Stimulated activated CD4-positive, alpha-beta T cell treated with anti-CD3 and anti-CD28 coated beads, Interleukin-1b, Interleukin-23, amount 100 ng/mL, for 24 hours (primary cell): ENCODE results near the gene TBCCD1.
"Not testable (repeated sequence)": the region's sequence is repeated elsewhere in the genome, so short reads cannot be mapped to it uniquely, and the experiment has no call there.

Experiments used
- DNase-seq, 4 experiments: peaks; one replicate each; pipeline ENCODE4 v3.0.0-alpha.2; 2020; ENCODE audit warnings: low read depth in 4 of 4, low spot score in 1 of 4

The TBCCD1 gene

DNA sequence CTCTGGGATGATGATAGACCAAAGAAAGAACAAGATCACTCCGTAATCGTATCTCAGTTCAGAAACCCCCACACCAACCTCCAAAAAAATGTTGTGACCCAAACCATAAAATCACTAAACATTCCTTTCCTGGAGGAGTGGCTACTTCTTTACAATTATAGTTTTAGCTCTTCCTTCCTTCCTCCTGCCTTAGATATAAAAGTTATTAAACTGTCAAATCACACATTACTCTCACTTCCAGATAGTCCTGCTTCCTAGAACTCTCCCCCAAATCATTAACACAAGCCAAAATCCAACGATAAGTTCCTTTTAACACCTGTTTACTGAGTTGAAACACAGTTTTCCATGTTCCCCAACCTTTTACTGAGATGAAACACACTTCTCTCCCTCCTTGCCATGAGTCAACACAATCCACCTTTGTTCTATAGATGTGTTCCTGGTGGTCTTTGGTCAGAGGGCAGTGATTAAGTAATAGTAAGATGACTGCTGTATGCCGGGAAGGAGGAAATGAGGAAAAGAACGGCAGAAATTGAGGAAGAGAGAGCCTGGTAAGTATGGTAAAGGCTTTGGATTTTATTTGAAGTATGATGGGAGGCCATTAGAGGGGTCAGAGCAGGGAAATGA lies 14.6 kb downstream of the TBCCD1 start:
- no peak for DNase-seq

DNA sequence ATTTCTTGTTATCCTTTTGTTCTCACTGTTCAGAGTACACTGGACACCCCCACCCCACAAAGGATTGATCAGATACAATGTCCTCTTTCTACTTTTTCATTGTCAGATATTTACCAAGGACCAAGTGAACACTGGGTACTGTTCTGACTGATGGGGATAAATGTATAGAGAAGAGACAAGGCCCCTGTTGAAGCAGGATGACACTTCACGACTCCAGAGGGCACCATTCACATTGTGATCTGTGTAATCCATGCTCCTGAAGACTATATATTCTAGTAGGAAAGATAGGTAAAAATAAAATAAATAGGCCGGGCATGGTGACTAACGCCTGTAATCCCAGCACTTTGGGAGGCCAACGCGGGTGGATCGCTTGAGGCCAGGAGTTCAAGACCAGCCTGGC lies 15.8 kb downstream of the TBCCD1 start:
- no peak for DNase-seq

DNA sequence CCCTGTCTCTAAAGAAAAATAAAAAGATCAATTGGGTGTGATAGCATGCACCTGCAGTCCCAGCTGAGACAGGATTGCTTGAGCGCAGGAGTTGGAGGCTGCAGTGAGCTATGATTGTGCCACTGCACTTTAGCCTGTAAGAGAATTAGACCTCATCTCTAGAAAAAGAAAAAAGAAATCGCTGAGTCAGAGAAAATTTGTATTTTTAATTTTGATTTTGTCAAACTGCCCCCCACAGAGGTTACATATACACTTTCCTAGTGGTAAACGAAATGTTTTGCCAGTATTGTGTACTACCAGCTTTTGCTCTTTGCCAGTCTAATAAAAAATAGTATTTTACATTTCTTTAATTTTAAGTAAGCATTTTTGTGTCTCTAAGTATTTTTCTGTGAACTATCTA lies 17.6 kb downstream of the TBCCD1 start:
- DNase-seq, result no peak

DNA sequence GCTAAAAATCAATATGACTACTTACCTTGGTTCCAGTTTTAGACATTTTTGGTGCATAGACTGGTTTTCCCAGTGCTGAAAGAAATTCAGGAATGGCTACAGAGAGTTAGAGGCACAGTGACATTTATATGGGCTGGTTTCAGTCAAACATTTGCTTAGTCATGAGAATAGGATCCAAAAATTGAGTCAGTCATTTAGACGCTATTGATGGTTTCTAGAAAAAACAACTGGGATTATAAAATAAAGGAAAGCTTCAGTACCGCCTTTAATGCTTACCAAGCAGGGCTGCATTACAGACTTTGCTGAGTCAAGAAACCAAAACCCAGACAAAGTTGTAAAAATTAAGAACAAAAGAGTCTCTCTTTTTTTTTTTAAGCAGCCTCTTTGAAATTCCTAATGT lies 22.9 kb downstream of the TBCCD1 start, which contains the start of gene CRYGS:
Gene CRYGS, minus strand, starts transcription at position 100 of the 400 bp plus-strand sequence. Its CDS starts 54 bp downstream, at position 46.
- DNase-seq, result no peak

DNA sequence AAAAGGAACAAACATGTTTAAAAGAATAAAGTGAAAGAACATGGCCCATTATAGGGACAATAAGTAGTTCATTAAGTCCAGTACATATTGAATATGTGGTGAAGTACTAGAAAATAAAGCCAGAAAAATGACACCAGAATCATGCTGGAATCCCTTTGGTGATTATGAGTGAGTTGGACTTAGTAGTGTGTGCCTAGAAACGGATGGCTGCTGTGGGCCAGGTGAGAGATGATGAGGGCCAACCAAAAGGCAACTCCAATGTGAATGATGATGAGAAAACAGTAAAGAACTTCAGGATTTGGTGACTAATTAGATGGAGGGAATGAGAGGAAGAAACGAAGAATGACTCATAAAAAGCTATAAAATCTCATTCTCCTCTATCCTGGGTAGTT lies 26.3 kb downstream of the TBCCD1 start:
- no peak for DNase-seq

DNA sequence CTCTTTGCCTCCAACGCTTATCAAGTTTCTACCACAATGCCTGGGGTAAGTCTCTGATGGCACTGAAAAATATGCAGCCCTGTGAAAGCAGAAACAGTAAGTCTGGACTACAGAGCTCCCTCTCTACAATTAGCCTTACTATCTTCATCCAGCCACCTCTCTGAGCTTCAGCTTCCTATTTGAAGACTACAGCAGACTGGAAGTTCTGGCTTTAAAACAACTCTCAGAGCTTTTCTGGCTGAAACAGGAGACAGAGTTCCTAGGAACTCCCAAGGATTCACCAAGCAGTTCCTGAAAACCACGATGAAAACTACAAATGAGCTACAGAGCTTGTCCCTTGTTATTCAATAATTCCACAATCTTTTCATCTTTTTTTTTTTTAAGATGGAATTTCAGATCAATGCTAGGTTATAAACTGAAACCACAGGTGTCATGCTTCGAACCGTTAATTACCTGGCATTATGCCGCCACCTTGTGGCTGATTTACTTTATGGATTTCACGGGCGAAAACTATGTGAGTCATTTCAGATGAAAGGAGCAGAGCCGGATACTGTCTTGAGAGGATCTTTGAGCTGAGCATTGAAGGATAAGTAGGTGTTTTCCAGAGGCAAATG lies 26.8 kb downstream of the TBCCD1 start:
- DNase-seq, result peak; percentile 62 to 74 (median 68)

DNA sequence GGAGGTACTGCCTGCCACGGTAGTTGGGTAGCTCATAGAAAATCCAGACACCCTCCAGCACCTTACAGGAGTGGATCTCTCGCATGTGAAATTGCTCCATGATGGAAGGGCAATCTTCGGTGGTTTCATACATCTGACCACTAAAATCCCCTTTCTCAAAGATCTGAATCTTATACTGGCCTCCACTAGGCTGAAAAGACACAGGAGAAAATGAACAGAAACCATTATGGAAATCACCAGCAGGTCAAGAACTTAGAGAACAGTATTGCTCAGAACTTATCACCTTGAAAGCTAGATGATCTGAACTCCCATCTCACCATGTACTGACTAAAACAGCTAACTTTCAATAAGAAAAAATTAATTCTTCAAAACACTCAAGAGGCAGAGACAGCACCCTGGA lies 28.4 kb downstream of the TBCCD1 start:
- no peak for DNase-seq

DNA sequence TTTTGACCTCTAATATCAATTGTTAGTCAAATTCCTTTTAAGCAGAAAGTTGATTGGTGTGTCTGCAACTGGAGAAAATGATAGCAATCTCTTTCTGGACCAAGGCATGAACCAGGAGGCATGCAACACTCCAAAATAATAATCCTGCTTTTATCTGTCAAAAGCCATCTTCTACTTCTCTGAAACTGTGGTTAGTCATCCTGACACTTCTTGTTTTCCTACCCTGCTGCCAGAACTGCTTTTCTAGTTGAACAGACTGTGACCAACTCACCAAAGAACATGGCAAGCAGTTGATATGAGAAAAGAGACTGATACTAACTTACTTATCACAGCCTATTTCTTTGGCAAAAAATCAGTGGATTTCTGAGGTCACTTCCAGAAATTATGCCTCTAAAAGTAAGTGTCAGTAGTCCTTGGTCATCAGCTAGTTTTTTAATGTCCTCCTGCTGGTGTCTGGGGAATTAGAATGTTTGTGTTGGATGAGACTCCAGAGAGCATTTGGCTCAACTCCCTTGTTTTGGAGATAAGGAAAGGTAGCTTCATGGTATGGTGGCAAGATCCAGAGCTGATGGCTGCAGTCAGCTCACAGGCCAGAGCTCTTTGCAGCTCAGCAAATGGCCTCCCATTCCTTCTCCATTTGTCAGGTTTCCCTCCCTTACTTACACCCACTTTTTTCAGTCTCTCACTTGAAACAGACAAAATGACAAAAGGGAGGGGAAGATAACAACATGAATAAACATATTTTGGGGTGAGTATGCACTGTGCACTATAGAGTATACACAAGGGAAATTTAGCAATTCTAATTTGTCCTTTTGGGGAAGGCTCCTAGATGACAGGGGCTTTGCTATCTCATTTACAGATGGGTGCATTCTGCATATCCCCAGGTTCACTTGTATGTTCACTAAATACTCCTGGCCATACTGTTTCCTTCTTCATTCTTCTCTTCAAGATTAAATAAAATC lies 30.0 kb downstream of the TBCCD1 start:
- DNase-seq, result no peak

DNA sequence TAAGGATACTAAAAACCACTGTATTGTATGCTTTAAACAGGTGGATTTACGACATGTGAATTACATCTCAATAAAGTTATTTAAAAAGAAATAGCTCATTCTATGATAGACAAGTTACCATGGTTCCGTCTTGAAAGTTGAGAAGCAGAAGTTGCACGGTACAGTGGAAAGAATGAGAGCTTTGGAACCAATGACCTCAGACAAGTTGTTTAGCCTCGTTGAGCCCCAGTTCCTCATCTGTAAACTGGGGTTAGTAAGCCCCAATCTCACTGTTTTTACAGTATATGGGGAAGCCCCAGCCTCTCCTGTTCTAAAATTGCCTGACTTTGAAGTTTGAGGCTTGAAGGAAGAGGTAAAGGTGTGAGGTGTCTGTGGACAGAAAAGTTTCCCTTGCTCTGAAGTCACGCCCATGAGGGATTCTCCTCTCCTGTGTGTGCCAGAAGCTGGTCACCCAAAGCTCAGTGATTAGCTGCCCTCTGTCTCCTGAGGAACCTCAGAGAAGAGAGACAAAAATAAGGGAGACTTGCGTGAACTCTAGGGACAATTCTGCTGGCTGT lies 32.9 kb downstream of the TBCCD1 start:
- peak in 1 of 4 experiments; percentile 50 for DNase-seq

DNA sequence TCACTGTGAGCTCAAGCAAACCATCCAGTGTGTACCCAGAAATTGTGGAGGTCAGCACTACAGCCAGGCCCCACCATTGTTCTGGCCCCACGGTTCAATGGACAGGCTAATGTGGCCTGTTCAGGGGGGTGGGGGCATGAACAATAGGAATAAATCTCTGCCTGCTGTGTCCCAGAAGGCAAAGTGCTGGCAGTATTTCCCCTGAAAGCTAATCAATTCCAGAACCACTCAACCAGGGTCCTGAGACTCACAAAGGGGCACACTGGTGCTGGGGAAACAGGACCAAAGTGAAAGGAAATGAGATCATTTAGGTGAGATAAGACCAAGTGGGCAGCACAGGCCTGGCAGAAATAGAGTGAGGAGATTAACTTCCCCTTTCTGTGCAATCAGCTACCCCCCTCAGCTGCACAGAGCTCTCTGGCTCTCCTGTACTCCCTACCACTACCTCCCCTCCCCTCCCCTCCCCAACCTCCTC lies 34.5 kb downstream of the TBCCD1 start:
- no peak for DNase-seq

DNA sequence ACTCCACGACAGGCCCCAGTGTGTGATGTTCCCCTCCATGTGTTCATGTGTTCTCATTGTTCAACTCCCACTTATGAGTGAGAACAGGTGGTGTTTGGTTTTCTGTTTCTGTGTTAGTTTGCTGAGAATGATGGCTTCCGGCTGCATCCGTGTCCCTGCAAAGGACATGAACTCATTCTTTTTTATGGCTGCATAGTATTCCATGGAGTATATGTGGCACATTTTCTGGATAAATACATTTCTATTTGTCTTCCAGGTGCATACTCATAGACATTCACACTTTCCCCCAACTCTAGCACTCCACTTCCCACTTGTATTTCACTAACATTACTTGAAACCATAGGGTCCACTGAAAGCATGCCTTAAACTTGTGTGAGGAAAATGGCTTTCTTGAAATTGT lies 35.4 kb downstream of the TBCCD1 start:
- not testable (repeated sequence) for DNase-seq

DNA sequence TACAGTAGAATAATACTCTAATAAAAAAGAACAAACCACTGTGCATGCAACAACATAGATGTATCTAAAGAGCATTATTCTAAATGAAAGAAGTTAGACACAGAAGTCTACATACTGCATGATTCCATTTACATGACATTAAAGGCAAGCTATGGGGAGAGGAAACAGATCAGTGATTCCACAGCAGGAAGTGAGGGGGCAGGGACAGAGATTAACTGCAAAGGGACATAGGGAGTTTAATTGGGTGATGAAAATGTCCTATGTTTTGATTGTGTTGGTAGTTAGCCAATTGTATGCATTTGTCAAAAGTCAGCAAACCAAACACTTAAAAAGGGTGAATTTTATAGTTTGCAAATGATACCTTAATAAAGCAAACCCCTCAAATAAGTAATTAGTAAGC lies 36.7 kb downstream of the TBCCD1 start:
- no peak for DNase-seq

DNA sequence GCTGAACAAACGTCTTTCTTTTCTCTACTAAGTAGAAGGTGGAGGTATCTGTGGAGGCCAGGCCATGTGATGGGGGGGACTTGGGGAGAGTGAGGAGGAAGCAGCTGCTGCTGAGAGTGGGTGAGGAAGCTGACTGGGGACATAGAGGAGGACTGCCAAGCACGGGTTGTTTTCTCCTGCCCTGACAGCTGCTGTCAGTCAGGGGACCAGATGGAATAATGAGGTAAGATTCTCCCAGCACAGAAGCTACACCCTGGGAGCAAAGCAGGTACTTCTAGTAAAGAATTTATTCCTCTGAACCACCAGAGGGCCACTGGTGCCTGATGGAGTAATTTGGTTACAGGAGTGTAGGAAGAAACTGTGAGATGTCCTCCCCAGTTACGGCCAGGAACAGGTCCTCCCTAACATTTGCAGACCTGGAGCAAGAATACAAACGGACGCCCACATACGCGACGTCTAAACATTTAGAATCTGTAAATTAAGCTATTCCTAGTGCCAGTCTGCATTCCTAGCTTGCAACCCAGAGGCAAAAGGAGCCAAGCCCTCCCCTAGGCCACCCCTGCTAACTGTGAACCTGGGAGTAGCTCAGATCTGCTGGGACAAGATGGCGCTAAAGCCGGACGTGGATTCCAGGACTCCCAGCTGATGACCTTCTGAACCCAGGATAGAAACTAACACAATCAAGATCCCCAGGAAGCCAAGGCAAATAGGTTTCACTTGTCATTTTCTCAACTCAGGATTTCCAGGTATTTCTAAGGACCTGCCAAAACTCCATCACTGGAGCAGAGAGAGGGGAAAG lies 37.7 kb downstream of the TBCCD1 start:
- DNase-seq, result no peak

DNA sequence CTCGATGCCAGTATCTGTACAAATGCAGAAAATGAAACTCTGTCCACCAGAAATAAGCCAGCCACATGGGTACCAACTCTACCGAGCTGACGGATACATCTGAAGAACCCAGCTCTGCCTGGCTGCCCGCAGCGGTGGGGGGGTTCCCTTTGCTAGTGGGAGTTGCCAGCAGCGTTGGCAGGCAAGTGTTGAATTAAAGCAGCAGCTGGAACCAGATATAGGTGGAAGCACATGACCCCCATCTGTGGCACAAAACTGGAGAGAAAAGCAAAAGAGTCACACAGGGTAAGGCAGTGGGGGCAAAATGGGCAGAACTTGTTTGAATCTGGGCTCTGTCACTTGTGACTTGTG lies 40.9 kb downstream of the TBCCD1 start:
- no peak for DNase-seq

DNA sequence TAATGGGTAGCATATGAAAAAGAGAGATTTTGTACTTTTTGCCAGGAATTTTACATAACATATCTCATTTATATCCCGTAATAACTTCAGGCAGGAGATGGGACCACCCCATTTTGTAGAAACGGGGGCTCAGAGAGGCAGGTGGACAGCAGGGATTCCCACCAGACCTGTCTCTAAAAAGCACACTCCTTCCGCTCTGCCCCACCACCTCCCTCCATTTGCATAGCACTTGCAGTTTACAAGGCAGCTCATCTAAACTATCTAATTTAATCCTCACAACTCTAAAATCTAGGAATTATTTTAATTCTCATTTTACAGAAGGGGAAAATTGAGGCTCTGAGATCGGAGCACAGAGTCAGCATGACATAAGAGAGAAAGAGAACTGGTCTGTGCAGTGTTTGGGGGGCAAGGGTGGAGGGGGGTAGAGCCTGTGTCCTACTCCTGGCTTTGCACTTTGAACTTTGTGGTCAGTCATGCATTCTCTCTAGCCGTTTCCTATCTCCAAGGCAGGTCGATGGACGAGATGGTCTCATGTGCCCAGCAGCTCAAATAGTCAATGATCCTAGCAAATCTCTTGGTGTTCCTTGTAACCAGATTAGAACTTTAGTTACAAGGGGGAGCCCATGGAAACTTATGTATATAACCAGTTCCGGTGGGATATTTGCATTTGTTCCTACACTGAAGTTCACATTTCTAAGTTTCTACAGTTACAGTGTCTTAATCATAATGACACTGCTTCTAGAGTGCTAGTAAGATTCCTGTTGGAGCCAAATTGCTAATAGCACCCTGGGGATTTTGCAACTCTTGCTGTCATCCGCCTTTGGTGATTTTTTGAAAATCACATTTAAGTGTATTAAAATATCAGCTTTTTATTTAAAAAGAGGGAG lies 41.5 kb downstream of the TBCCD1 start:
- DNase-seq, result no peak

DNA sequence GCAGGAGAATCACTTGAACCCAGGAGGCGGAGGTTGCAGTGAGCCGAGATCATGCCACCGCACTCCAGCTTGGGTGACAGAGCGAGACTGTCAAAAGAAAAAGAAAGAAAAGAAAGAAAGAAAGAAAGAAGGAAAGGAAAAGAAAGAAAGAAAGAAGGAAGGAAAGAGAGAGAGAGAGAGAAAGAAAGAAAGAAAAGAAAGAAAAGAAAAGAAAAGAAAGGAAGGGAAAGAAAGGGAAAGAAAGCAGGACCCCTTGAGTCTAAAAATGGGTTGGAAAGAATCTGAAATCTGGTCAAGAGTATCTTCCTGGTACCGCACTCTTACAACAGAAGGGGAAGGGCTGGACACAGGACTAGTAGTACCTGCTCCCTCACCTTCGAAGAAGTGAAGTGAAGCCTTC lies 42.5 kb downstream of the TBCCD1 start:
- DNase-seq, result no peak

DNA sequence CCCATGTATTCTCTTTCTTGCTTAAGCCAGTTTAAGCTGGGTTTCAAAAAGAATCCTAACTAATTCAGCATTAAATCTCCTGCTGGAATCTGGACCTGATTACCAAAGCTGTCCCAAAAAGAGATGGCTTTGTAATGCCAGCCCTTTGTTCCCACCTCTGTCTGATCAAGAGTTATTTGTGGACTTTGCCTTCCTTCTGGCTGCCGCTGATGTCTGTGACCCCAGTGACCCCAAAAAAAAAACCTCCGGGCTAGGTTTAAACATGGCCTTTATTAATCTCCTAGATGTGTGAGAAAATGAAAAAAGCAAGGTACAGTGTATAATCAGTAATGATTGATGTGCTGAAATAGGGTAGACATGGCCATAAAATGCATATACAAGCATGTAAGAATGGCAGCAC lies 43.7 kb downstream of the TBCCD1 start:
- no peak for DNase-seq

DNA sequence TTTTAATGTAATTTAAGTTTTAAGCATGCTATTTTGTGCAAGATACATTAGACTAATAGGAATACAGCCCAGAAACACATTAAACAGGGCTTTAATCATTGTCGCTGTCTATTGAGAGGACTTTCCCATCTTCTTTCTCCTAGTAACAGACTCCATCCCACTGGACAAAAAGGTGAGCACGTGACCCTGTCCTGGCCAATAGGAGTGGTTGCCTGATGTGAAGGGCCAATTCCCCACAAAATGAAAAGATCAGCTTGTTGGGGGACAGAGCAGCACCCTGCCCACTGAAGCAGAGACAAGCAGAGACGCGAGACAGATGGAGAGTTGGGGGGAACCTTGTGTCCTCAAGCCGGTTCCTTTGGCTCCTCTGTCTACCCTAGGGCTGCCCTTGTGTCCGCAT lies 44.1 kb downstream of the TBCCD1 start:
- no peak for DNase-seq

DNA sequence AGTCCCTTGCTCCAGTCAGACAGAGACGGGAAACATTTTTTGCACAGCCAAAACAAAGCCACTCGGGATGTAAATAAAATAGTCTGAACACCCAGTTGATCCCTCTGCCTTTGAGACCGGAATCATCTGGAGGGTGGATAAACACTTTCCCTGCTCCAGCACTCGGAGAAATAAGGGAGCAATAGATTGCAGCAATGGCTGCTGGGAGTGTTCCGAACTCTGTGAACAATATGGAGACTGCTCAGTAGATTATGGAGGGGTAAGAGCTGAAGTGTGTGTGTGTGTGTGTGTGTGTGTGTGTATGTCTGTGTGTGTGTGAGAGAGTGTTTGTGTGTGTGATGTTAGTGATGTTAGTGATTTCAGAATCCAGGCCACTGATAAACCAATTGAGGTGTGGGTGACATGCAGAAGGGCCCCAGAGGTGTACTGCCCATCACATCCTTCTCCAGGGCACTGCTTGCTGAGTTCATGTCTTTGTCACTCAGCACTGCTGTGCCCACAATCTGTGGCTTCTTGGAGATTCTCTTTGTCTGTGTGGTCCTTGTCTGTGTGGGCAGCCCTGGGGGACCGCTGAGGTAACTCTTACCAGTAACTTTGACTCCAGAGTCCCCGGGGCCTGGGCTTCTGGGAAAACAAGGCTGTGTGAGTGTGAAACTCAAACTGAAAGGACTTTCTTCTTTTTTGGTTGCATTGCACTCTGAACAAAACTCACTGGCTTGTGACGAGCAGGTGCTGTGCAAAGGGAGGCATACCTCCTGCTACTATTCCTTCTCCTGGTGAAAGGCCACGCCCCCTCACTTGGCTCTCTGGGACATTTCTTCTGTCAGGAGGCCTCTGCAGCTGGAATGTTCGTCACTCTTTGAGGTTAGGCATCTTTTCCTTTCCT lies 45.9 kb downstream of the TBCCD1 start:
- DNase-seq, result peak in 1 of 4 experiments; percentile 59
